Liver (tissue), 9 donors: Measurements from ENCODE around the gene UTS2R. TPM values are rescaled to one million over a fixed set of nuclear protein-coding genes. Genes with fewer than 3 reads are reported as not detected.

Source experiments
- DNase-seq: peaks from one replicate; pipeline ENCODE4 v3.0.0-alpha.2; 2017; ENCODE audit warnings: low spot score
- H3K27ac ChIP-seq, 2 donors: one replicate each; pipeline ENCODE4 v1.7.0; 2013; ENCODE audit warnings: inconsistent platforms in 2 of 2, low read length in 2 of 2, control low read depth in 1 of 2, low read depth in 1 of 2, mild to moderate bottlenecking in 1 of 2
- H3K27me3 ChIP-seq, 4 donors: one replicate each; pipeline versions ENCODE4 v1.6.1 to v1.7.0; 2013; ENCODE audit warnings: low read length in 3 of 4, inconsistent platforms in 1 of 4, mild to moderate bottlenecking in 1 of 4, moderate library complexity in 1 of 4; ENCODE audit not compliant: control insufficient read depth in 4 of 4, insufficient read depth in 4 of 4
- H3K36me3 ChIP-seq, 4 donors: one replicate each; pipeline versions ENCODE4 v1.6.1 to v1.7.0; 2013; ENCODE audit warnings: low read length in 3 of 4, mild to moderate bottlenecking in 3 of 4, low read depth in 1 of 4, moderate library complexity in 1 of 4; ENCODE audit not compliant: control insufficient read depth in 4 of 4, insufficient read depth in 3 of 4
- H3K4me1 ChIP-seq, 4 donors: one replicate each; pipeline versions ENCODE4 v1.6.1 to v1.7.0; 2013; ENCODE audit warnings: low read length in 3 of 4, mild to moderate bottlenecking in 3 of 4, moderate library complexity in 1 of 4; ENCODE audit not compliant: control insufficient read depth in 4 of 4, insufficient read depth in 4 of 4
- H3K4me3 ChIP-seq, 3 donors: one replicate each; pipeline versions ENCODE4 v1.6.1 to v1.7.0; 2013; ENCODE audit warnings: low read length in 3 of 3, control low read depth in 1 of 3, low read depth in 1 of 3, mild to moderate bottlenecking in 1 of 3
- H3K9ac ChIP-seq, 2 donors: one replicate each; pipeline ENCODE4 v1.7.0; 2013; ENCODE audit warnings: low read length in 2 of 2, mild to moderate bottlenecking in 2 of 2, moderate library complexity in 2 of 2, control low read depth in 1 of 2, low read depth in 1 of 2
- H3K9me3 ChIP-seq, 4 donors: one replicate each; pipeline versions ENCODE4 v1.6.1 to v1.7.0; 2013; ENCODE audit warnings: low read length in 3 of 4; ENCODE audit not compliant: control insufficient read depth in 4 of 4
- ATF3 ChIP-seq: IDR thresholded peaks from 2 replicates; pipeline ENCODE4 v1.6.1; 2016; ENCODE audit warnings: antibody characterized with exemption
- CTCF ChIP-seq: fragments of 150-350 bp; IDR thresholded peaks from 2 replicates; pipeline ENCODE4 v1.5.1; 2017; ENCODE audit warnings: improper control_type of control experiment, low read depth, low read length; ENCODE audit not compliant: missing input control
- EGR1 ChIP-seq, 2 donors: IDR thresholded peaks; 2 replicates each; pipeline ENCODE4 v1.6.1; 2016 to 2018; ENCODE audit warnings: antibody characterized with exemption in 2 of 2, low read depth in 2 of 2
- FOXA1 ChIP-seq: IDR thresholded peaks from 2 replicates; pipeline ENCODE4 v1.6.1; 2016; ENCODE audit warnings: antibody characterized with exemption
- FOXA2 ChIP-seq: IDR thresholded peaks from 2 replicates; pipeline ENCODE4 v1.6.1; 2016; ENCODE audit warnings: antibody characterized with exemption
- GABPA ChIP-seq, 2 donors: IDR thresholded peaks in 1 of 2; conservative IDR thresholded peaks in 1 of 2; 2 replicates each; pipeline ENCODE4 v1.6.1; 2016; ENCODE audit warnings: antibody characterized with exemption in 2 of 2, mild to moderate bottlenecking in 1 of 2, moderate library complexity in 1 of 2
- HNF4A ChIP-seq, 2 donors: conservative IDR thresholded peaks; 2 replicates each; pipeline ENCODE4 v1.6.1; 2016; ENCODE audit warnings: antibody characterized with exemption in 2 of 2, mild to moderate bottlenecking in 2 of 2
- HNF4G ChIP-seq: IDR thresholded peaks from 2 replicates; pipeline ENCODE4 v1.6.1; 2016; ENCODE audit warnings: antibody characterized with exemption
- JUND ChIP-seq, 2 donors: IDR thresholded peaks; 2 replicates each; pipeline ENCODE4 v1.6.1; 2016; ENCODE audit warnings: antibody characterized with exemption in 2 of 2
- MAX ChIP-seq: IDR thresholded peaks from 2 replicates; pipeline ENCODE4 v1.6.1; 2016; ENCODE audit warnings: antibody characterized with exemption
- NR2F2 ChIP-seq: IDR thresholded peaks from 2 replicates; pipeline ENCODE4 v1.6.1; 2016; ENCODE audit warnings: antibody characterized with exemption
- RAD21 ChIP-seq, 2 donors: IDR thresholded peaks; 2 replicates each; pipeline ENCODE4 v1.6.1; 2016; ENCODE audit warnings: antibody characterized with exemption in 2 of 2, mild to moderate bottlenecking in 2 of 2
- REST ChIP-seq: IDR thresholded peaks from 2 replicates; pipeline ENCODE4 v1.6.1; 2016; ENCODE audit warnings: antibody characterized with exemption, mild to moderate bottlenecking
- RXRA ChIP-seq, 2 donors: IDR thresholded peaks; 2 replicates each; pipeline ENCODE4 v1.6.1; 2017 to 2018; ENCODE audit warnings: antibody characterized with exemption in 2 of 2, mild to moderate bottlenecking in 1 of 2
- SP1 ChIP-seq: IDR thresholded peaks from 2 replicates; pipeline ENCODE4 v1.6.1; 2018; ENCODE audit warnings: antibody characterized with exemption, mild to moderate bottlenecking
- TAF1 ChIP-seq: conservative IDR thresholded peaks from 2 replicates; pipeline ENCODE4 v1.6.1; 2016; ENCODE audit warnings: antibody characterized with exemption, mild to moderate bottlenecking
- YY1 ChIP-seq: IDR thresholded peaks from 2 replicates; pipeline ENCODE4 v1.6.1; 2016; ENCODE audit warnings: antibody characterized with exemption, mild to moderate bottlenecking
- ZBTB33 ChIP-seq: IDR thresholded peaks from 2 replicates; pipeline ENCODE4 v1.6.1; 2016; ENCODE audit warnings: antibody characterized with exemption
- WGBS: extraction: QIAGEN DNeasy Blood & Tissue Kit; methylation state at CpG from one replicate; pipeline ENCODE4 v1.1.7; 2013; 5-methylcytosine and 5-hydroxymethylcytosine counted together
- polyA plus RNA-seq, 2 donors: library from polyadenylated mRNA; stranded (reverse) in 1 of 2; unstranded in 1 of 2; fragments of 200-250 nt in 1 of 2; fragments of >200 nt in 1 of 2; fragmentation: Nextera tagmentation in 1 of 2; extraction: Ambion mirVana in 1 of 2; gene quantifications; one replicate each; pipeline versions ENCODE4 v1.2.1 to v1.2.3, GENCODE V29; 2013 to 2015
- total RNA-seq, 2 donors: library from RNA; depleted of rRNA; stranded (reverse); fragments of >200 nt; gene quantifications; one replicate each; pipeline ENCODE4 v1.2.3, GENCODE V29; 2014
- donor health status: healthy.
- donor health status: healthy.
- donor health status: healthy.
- donor health status: healthy.
- donor health status: healthy.

UTS2R gene
- total and polyA plus RNA-seq, 4 donors = not detected

- TF ChIP-seq MAX (no peak), EGR1 (IDR thresholded peaks at IDR 0.05; ENCODE audit: low read depth in 2 of 2) (no peak)
Measured at GRCh38 chr17:82394278-82394677, 22.7 kb downstream of the UTS2R start (continued).

- H3K27ac ChIP-seq = no peak overlapping the region
- no peaks in the 10 kb centered on the region for H3K27me3 ChIP-seq
- TF ChIP-seq RXRA (IDR thresholded peaks at IDR 0.05) = no peak
- no peak for TF ChIP-seq HNF4A (conservative IDR thresholded peaks at IDR 0.05)
- no peak for TF ChIP-seq ZBTB33
- TF ChIP-seq YY1 = no peak
- no peak for TF ChIP-seq SP1
- TF ChIP-seq ATF3 = no peak
- no peak for TF ChIP-seq CTCF
- TF ChIP-seq MAX = no peak
- no peak for TF ChIP-seq NR2F2
- TF ChIP-seq HNF4G = no peak
- TF ChIP-seq FOXA2 = no peak
- no peak for TF ChIP-seq TAF1
- no peak for TF ChIP-seq FOXA1
- TF ChIP-seq REST = no peak
- TF ChIP-seq RAD21 (IDR thresholded peaks at IDR 0.05) = no peak
- no peak for TF ChIP-seq JUND (IDR thresholded peaks at IDR 0.05)
- no peak for TF ChIP-seq EGR1 (IDR thresholded peaks at IDR 0.05; ENCODE audit: low read depth in 2 of 2)
- no peak for TF ChIP-seq GABPA (IDR thresholded peaks at IDR 0.05 in 1 of 2, conservative IDR thresholded peaks at IDR 0.05 in 1 of 2)
- H3K9ac ChIP-seq = no peak overlapping the region
- 86% methylated on average over 19 of the region's 19 CpGs for WGBS
- H3K4me1 ChIP-seq = no peaks in the 10 kb centered on the region
- H3K36me3 ChIP-seq = peaks cover 0 to 8% (median 6%) of the 10 kb centered on the region in 4 donors
- no peaks in the 10 kb centered on the region for H3K9me3 ChIP-seq
- H3K4me3 ChIP-seq = no peak overlapping the region
- no peak for DNase-seq
Measured at GRCh38 chr17:82396601-82397435, 25.3 kb downstream of the UTS2R start.
